Kasumi-1 (cell line): ENCODE data around the gene S100A9.
"Not testable (repeated sequence)": the region's sequence is repeated elsewhere in the genome, so short reads cannot be mapped to it uniquely, and the experiment has no call there.

ENCODE experiments used
- DNase-seq, 2 experiments: peaks; one replicate each; lab custom pipeline; 2025; lab: John Stamatoyannopoulos, UW

The S100A9 gene

GRCh38 chr1:153345187-153346076, 12.2 kb upstream of the S100A9 start:
- no peak for DNase-seq

GRCh38 chr1:153346077-153346723, 11.5 kb upstream of the S100A9 start:
- DNase-seq: no peak

GRCh38 chr1:153347049-153347448, 10.6 kb upstream of the S100A9 start:
- not testable (repeated sequence) for DNase-seq

GRCh38 chr1:153347856-153348255, 9.8 kb upstream of the S100A9 start:
- DNase-seq: no peak

- DNase-seq: no peak
Observed at GRCh38 chr1:153348511-153349362, 8.9 kb upstream of the S100A9 start, which contains the start of gene PGLYRP4. TSS of gene PGLYRP4 (minus strand) at chr1:153348841. CDS start at chr1:153347932, 909 bp downstream.

GRCh38 chr1:153349363-153350320, 8.0 kb upstream of the S100A9 start:
- no peak for DNase-seq

GRCh38 chr1:153350321-153350957, 7.2 kb upstream of the S100A9 start:
- no peak for DNase-seq

GRCh38 chr1:153352523-153352922, 5.1 kb upstream of the S100A9 start:
- DNase-seq: peak; percentile 84 to 87

- DNase-seq: peak in 1 of 2 experiments; percentile 21
Observed at GRCh38 chr1:153353226-153353947, 4.3 kb upstream of the S100A9 start.

- no peak for DNase-seq
Observed at GRCh38 chr1:153354515-153355193, 3.0 kb upstream of the S100A9 start.

GRCh38 chr1:153355445-153356071, 2.1 kb upstream of the S100A9 start:
- DNase-seq: peak; percentile 80 to 84

- no peak for DNase-seq
Observed at GRCh38 chr1:153356392-153357075, 1.1 kb upstream of the S100A9 start.

GRCh38 chr1:153357076-153357852, 390 bp upstream of the S100A9 start:
- DNase-seq: peak; percentile 36 to 52

- DNase-seq: no peak
Observed at GRCh38 chr1:153358691-153358975, 979 bp downstream of the S100A9 start.

- no peak for DNase-seq
Observed at GRCh38 chr1:153359241-153359640, 1.6 kb downstream of the S100A9 start.

GRCh38 chr1:153360190-153360589, 2.5 kb downstream of the S100A9 start:
- DNase-seq: no peak

GRCh38 chr1:153360592-153361479, 3.2 kb downstream of the S100A9 start:
- no peak for DNase-seq
